Right renal pelvis (tissue), 4 donors: ENCODE results near the gene NKAIN2. TPM values are rescaled to one million over a fixed set of nuclear protein-coding genes. Genes with fewer than 3 reads are reported as not detected.

Experiments used
- DNase-seq, 4 donors: peaks; one replicate each; pipeline ENCODE4 v3.0.0-alpha.2; 2013; ENCODE audit warnings: low read depth in 4 of 4, low spot score in 3 of 4, missing footprints in 1 of 4
- polyA plus RNA-seq, 4 donors: library from polyadenylated mRNA; unstranded; fragments of 120-200 nt; gene quantifications; one replicate each; pipeline ENCODE4 v1.2.1, GENCODE V29; 2013; ENCODE audit not compliant: insufficient read length in 4 of 4

NKAIN2 gene
- polyA plus RNA-seq, 4 donors: 16.1 to 34.6 (median 23.6) TPM

DNA sequence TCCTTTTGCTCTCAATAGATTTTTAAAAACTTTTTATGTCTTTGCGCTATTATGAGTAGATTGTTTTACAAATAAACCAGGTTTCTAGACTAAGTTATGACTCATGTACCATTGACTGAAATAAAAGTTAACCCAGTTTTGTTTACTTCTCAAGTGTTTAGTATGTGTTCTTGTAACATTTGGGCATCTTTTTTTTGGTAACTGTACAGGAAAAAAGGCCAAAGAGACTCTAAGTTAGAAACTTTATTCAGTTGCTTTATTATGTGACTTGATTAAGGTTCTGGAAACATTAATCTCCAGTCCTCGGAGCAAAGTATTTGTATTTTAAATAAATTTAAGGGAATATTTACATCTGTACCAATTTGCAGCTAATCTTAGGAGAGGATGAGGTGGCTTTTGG is 2.9 kb downstream of the NKAIN2 start:
- DNase-seq: no peak

GRCh38 chr6:123808556-123808955 is 4.9 kb downstream of the NKAIN2 start:
- no peak for DNase-seq

- DNase-seq: no peak
Measured at GRCh38 chr6:123810214-123810613, 6.5 kb downstream of the NKAIN2 start.

DNA sequence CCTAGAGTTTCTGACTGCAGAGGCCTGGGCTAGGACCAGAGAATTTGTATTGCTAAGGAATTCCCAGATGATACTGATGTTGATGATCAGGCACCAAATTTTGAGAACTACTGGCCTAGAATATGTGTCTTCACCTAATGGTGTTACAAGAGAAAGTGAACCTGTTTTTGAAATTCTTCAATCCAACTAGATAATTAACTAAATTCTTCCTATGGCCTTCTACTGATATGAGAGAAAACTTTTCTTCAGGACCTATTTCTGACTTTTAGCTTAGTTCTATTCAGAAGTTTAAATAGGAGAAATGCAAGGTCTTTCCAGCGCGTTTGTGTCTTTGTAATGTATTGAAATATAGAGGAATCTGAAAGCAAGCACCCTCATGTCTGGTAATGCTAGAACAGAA is 7.3 kb downstream of the NKAIN2 start:
- no peak for DNase-seq

DNA sequence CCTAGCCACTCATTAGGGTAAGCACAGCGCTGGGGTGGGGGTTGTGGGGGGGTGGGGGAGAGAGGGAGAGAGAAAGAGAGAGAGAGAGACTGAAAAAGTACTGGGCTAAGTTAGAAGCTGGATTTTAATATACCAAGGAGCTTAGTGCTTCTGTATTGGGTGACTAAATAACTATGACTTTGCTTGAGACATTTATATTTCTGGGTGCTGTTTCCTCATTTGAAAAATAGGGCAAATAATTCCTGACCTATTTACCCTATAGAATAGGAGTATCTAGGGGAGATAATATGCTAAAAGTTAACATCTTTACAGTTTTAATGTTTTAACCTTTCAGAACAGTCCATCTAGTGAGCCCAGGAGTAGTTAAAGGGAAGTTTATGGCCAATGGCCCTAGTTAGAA is 7.7 kb downstream of the NKAIN2 start:
- DNase-seq: no peak

- DNase-seq: no peak
Measured at GRCh38 chr6:123812621-123813020, 9.0 kb downstream of the NKAIN2 start.

- no peak for DNase-seq
Measured at GRCh38 chr6:123821112-123821511, 17.4 kb downstream of the NKAIN2 start.

DNA sequence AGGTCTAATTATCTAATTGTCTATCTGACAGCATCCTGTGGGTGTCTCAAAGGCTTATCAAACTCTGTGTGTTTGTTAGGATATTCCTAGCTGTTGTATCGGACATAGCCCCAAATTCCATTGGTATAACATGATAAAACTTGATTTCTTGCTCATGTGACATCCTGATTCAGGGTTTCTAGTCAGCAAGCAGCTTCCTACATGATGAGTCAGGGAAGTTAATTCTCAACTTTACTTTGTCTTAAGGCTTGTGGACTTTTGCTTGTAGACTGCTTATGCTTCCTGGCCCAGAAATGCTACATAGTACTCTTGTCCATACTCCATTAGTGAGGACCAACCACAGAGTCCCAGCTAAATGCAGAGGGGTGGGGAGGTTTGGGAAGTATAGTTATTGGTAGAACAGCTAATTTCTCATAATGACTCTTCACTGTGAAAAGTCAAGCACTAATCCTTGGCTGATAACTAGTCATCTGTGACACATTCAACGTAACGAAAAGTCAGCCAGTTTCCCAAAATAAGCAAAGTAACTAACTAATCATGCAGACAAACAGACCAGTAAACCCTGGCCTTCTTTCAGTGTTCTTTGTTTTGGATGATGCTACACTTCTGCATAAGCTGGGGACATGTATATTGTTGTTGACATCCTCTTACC is 25.8 kb downstream of the NKAIN2 start:
- DNase-seq: no peak

GRCh38 chr6:123830120-123830519 is 26.5 kb downstream of the NKAIN2 start:
- peak in 2 of 4 donors; percentile 23 to 24 for DNase-seq

- DNase-seq: no peak
Measured at GRCh38 chr6:123838505-123839234, 35.0 kb downstream of the NKAIN2 start.

DNA sequence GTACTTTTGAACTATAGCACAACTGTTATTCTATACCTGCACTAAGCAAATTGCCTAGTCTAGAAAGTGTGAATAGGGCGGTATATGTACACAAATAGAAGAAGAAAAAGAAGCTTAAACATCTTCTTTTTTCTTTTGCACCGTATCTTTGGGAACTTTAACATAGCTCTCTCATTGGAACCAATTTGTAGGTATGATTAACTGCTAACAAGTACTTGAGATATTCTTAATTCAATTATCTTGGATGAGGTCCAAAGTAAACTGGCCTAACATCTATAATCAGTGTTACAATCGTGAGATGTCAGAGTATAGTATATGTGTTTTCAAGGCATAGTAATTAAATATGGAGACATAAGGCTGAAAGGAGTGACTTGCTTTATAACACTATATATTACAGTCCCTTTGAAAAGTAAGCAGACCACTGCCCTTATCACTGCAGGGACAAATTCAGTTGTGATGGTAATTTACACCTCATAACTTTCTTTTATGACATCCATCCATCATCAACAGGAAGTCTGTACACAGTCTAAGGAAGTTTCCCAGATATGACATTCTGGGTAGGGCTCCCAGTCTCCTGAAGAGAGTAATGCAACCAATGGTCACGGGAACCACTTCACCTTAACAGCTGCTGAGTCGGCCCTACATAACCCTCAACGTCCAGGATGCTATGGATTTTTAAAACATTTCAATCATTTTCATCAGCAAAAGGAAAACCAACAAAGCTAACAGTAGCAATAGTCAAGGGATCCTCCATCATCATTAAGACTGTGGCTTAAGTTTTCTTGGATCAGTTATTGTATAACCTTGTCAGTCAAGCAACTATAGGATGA is 37.6 kb downstream of the NKAIN2 start:
- no peak for DNase-seq

GRCh38 chr6:123844011-123844410 is 40.3 kb downstream of the NKAIN2 start:
- no peak for DNase-seq

GRCh38 chr6:123848347-123848746 is 44.7 kb downstream of the NKAIN2 start:
- DNase-seq: no peak

DNA sequence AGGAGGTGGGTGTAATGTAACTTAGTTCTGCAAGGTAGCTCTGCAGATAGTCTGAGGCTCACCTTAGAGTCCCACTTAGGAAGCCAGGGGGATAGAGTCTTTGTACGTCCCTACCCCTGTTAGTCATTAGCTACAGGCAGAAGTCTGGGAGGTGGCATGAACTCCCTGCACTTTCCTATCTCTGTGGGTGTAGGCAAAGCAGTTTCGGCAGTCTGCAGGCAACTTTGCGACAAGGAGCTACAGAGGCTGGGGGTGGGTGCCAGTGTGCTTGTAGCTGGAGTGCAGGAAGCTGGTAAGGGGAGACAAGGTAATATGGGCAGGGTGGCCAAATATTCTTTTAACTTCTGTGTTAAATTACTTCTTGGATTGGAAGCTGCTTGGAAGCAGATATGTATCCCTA is 45.7 kb downstream of the NKAIN2 start:
- DNase-seq: no peak

DNA sequence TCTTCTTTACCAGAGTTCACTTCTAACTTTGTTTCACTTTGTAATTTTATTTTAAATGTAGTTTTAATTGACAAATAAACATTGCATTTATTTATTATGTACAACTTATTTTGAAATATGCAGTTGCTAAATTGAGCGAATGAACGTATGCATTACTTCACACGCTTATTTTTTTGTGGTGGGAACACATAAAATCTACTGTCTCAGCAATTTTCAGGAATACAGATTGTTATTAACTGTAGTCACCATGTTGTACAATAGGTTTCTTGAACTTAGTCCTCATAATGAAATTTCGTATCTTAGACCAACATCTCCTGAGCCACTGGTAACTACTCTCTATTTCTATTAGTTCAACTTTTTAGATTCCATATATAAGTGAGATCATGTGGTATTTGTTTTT is 46.9 kb downstream of the NKAIN2 start:
- no peak for DNase-seq

GRCh38 chr6:123854201-123854600 is 50.5 kb downstream of the NKAIN2 start:
- DNase-seq: no peak

GRCh38 chr6:123855506-123855905 is 51.8 kb downstream of the NKAIN2 start:
- DNase-seq: no peak

DNA sequence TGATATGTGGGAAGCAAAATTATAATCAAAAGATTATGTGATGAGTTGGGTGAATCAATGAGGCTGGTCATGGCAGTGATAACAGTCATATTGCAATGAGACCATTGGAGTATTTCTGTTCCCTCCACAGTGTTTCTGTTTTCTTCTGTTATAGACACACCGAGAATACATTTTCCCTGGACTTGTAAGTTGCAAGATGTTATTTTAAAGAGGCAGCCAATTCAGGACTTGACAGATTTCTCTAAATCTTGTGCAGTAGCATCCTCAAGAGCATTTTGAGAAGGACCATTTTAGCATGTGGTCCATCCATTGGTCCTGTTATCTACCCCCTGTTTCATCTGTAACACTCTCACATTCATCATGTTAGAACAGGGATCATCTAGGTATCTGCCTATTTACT is 55.6 kb downstream of the NKAIN2 start:
- DNase-seq: no peak

GRCh38 chr6:123869334-123869733 is 65.7 kb downstream of the NKAIN2 start:
- DNase-seq: no peak

- no peak for DNase-seq
Measured at GRCh38 chr6:123873974-123874373, 70.3 kb downstream of the NKAIN2 start.

GRCh38 chr6:123875784-123876183 is 72.1 kb downstream of the NKAIN2 start:
- DNase-seq: no peak

GRCh38 chr6:123879749-123880148 is 76.1 kb downstream of the NKAIN2 start:
- no peak for DNase-seq
